Measurements from ENCODE around the gene DPP6. TPM values are rescaled to one million over a fixed set of nuclear protein-coding genes. Genes with fewer than 3 reads are reported as not detected.
"Not testable (repeated sequence)": the region's sequence is repeated elsewhere in the genome, so short reads cannot be mapped to it uniquely, and the experiment has no call there.

Gene DPP6
- total RNA-seq, 3 donors from 2014 or later = 0.59 to 0.98 TPM; not detected in 1

DNA sequence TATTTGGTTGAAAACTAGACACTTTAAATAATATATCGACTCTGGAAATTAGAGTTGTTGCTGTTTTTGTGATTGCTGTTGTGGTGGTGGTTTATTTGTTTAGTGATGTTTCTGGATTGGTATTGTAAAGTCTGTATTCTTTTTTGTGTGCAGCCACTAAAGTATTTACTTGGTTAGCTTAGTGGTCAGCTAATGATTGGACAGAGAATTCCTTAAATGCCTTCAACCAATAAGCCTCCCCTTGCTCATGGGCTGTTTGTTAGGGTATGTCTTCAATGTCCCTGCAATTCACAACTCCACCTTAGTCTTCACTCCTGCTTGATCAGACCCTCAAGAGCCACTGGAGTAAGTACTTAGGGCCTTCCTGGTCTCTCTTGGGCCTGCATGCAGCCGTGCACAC, 879.7 kb downstream of the DPP6 start:
- H3K36me3 ChIP-seq = no peaks in the 10 kb centered on the region
- H3K4me1 ChIP-seq = no peaks in the 10 kb centered on the region
- intact Hi-C loops (cut with DNase I; ENCODE audit: low total_unique reads) = no loop called here
- H3K9me3 ChIP-seq = peaks cover 9 to 10% of the 10 kb centered on the region in 2 donors
- H3K27me3 ChIP-seq = no peaks in the 10 kb centered on the region
- no peak overlapping the region for H3K27ac ChIP-seq
- H3K4me3 ChIP-seq = no peak overlapping the region
- no peak for DNase-seq (ENCODE audit: low spot score in 2 of 2)
- TF ChIP-seq, protein P1, sequence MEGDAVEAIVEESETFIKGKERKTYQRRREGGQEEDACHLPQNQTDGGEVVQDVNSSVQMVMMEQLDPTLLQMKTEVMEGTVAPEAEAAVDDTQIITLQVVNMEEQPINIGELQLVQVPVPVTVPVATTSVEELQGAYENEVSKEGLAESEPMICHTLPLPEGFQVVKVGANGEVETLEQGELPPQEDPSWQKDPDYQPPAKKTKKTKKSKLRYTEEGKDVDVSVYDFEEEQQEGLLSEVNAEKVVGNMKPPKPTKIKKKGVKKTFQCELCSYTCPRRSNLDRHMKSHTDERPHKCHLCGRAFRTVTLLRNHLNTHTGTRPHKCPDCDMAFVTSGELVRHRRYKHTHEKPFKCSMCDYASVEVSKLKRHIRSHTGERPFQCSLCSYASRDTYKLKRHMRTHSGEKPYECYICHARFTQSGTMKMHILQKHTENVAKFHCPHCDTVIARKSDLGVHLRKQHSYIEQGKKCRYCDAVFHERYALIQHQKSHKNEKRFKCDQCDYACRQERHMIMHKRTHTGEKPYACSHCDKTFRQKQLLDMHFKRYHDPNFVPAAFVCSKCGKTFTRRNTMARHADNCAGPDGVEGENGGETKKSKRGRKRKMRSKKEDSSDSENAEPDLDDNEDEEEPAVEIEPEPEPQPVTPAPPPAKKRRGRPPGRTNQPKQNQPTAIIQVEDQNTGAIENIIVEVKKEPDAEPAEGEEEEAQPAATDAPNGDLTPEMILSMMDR (IDR thresholded peaks at IDR 0.05) = no peak

DNA sequence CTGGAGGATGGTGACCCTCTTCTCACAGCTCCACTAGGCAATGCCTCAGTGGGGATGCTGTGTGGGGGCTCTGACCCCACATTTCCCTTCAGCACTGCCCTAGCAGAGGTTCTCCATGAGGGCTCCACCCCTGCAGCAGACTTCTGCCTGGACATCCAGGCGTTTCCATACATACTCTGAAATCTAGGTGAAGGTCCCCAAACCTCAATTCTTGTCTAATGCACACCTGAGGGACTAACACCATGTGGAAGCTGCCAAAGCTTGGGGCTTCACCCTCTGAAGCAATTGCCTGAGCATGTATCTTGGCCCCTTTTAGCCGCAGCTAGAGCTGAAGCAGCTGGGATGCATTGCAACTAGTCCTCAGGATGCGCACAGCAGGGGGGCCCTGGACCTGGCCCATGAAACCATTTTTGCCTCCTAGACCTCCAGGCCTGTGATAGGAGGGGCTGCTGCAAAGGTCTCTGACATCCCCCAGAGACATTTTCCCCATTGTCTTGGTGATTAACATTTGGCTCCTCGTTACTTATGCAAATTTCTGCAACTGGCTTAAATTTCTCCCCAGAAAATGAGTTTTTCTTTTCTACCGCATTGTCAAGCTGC, 882.3 kb downstream of the DPP6 start:
- intact Hi-C loops (cut with DNase I; ENCODE audit: low total_unique reads); H3K36me3 ChIP-seq; H3K9me3 ChIP-seq; H3K4me3 ChIP-seq; DNase-seq (ENCODE audit: low spot score in 2 of 2); H3K27ac ChIP-seq; H3K27me3 ChIP-seq; H3K4me1 ChIP-seq: not testable (repeated sequence)

- no peak overlapping the region for H3K27ac ChIP-seq
- intact Hi-C loops (cut with DNase I; ENCODE audit: low total_unique reads) = no loop called here
- no peaks in the 10 kb centered on the region for H3K4me1 ChIP-seq
- H3K4me3 ChIP-seq = no peak overlapping the region
- peaks cover 9 to 10% of the 10 kb centered on the region in 2 donors for H3K9me3 ChIP-seq
- TF ChIP-seq POLR2A (IDR thresholded peaks at IDR 0.05) = no peak
- TF ChIP-seq, protein P1 (IDR thresholded peaks at IDR 0.05) = no peak
- no peak for TF ChIP-seq POLR2AphosphoS5 (IDR thresholded peaks at IDR 0.05)
- H3K36me3 ChIP-seq = no peaks in the 10 kb centered on the region
- DNase-seq (ENCODE audit: low spot score in 2 of 2) = no peak
- no peaks in the 10 kb centered on the region for H3K27me3 ChIP-seq
These were observed 885.6 kb downstream of the DPP6 start for GRCh38 chr7:154937837-154938236.

DNA sequence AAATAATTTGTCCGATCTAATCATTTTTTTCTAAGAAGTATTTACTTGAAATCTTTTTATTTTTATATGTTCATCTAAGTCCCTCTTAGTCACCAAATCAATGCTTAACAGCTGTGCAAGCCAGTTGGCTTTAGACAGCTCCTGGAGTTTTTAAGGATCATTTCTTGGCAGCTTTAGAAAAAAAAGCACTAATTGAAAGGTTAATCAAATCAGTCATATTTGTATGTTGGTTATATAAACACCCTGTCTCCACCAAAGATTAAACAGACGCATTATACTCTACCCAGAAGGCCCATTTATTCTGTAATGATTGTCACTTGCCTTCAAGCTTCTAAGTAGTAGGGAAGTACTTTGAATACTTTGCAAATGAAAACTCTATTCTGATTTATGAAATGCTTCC, 890.5 kb downstream of the DPP6 start:
- Histone ChIP-seq H3K4me1 (no peaks in the 10 kb centered on the region), H3K36me3 (peaks cover 12% of the 10 kb centered on the region), H3K4me3 (no peak overlapping the region), H3K27me3 (no peaks in the 10 kb centered on the region), H3K27ac (no peak overlapping the region), H3K9me3 (no peaks in the 10 kb centered on the region)
- DNase-seq (ENCODE audit: low spot score in 2 of 2) = no peak
- intact Hi-C loops (cut with DNase I; ENCODE audit: low total_unique reads) = no loop called here
- no peak for TF ChIP-seq POLR2AphosphoS5 (IDR thresholded peaks at IDR 0.05)
- TF ChIP-seq, protein P1 (IDR thresholded peaks at IDR 0.05) = no peak
- no peak for TF ChIP-seq POLR2A (IDR thresholded peaks at IDR 0.05)
